Measurements from ENCODE around the gene LBX2.

LBX2 gene

GRCh38 chr2:74450570-74451190 lies 48.7 kb downstream of the LBX2 start:
- no peak for DNase-seq

- DNase-seq = no peak
These were observed 50.6 kb downstream of the LBX2 start for GRCh38 chr2:74448771-74449170.
